Ectodermal cell (in vitro differentiated cells): ENCODE data around the gene SMAD9.

ENCODE experiments used
- H3K27ac ChIP-seq: 2 replicates; pipeline ENCODE4 v1.7.0; 2013; ENCODE audit warnings: mild to moderate bottlenecking, low read depth, low read length; ENCODE audit not compliant: insufficient read depth, poor library complexity, severe bottlenecking
- H3K27me3 ChIP-seq: 2 replicates; pipeline ENCODE4 v1.7.0; 2013; ENCODE audit warnings: mild to moderate bottlenecking, low read length; ENCODE audit not compliant: insufficient read depth, control insufficient read depth, poor library complexity, severe bottlenecking
- H3K36me3 ChIP-seq: one replicate; pipeline ENCODE4 v1.7.0; 2013; ENCODE audit warnings: low read length; ENCODE audit not compliant: control insufficient read depth, insufficient read depth
- H3K4me1 ChIP-seq: one replicate; pipeline ENCODE4 v1.7.0; 2013; ENCODE audit warnings: low read length; ENCODE audit not compliant: control insufficient read depth, insufficient read depth
- H3K4me3 ChIP-seq: 2 replicates; pipeline ENCODE4 v1.7.0; 2013; ENCODE audit warnings: low read depth, low read length, control low read depth; ENCODE audit not compliant: insufficient read depth
- H3K9me3 ChIP-seq: 2 replicates; pipeline ENCODE4 v1.7.0; 2013; ENCODE audit warnings: mild to moderate bottlenecking, low read length, moderate library complexity; ENCODE audit not compliant: control insufficient read depth
- WGBS, 2 experiments: methylation state at CpG; one replicate each; pipeline ENCODE4 v1.1.7; 2013; ENCODE audit warnings: missing lambda C conversion rate in 2 of 2; 5-methylcytosine and 5-hydroxymethylcytosine counted together

The SMAD9 gene

GRCh38 chr13:36804588-36804987 lies 115.5 kb downstream of the SMAD9 start:
- WGBS, 2 experiments = 97% methylated on average over 6 of the region's 6 CpGs
- H3K27me3 ChIP-seq = no peaks in the 10 kb centered on the region
- no peak overlapping the region for H3K27ac ChIP-seq

DNA sequence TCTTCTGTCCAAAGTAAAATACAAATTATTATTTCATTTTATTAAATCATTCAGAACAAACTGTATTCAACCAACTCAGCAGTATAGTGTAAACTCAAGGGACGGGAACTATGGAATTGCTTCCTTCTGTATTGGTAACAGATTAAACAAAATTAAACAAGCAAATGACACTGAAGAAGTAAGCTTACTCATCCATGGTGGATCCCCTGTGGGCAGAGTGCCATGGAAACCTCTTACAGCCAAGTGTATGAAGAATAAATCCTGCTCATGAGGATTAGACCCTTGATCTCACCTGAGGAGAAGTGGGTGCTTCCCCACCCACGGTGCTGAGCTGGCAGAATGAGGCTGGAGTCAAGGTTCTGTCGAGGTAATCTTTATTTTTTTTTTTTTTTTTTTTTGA lies 119.0 kb downstream of the SMAD9 start:
- Histone ChIP-seq H3K27ac (no peak overlapping the region), H3K27me3 (no peaks in the 10 kb centered on the region), H3K36me3 (no peaks in the 10 kb centered on the region), H3K9me3 (no peaks in the 10 kb centered on the region), H3K4me3 (no peak overlapping the region), H3K4me1 (no peaks in the 10 kb centered on the region)
- whole genome bisulfite sequencing, 2 experiments = 61 to 67% methylated on average over 3 of the region's 3 CpGs

More at GRCh38 chr13:36804588-36804987, 115.5 kb downstream of the SMAD9 start:
- H3K9me3 ChIP-seq = no peaks in the 10 kb centered on the region
- H3K4me1 ChIP-seq = no peaks in the 10 kb centered on the region
- no peaks in the 10 kb centered on the region for H3K36me3 ChIP-seq
- H3K4me3 ChIP-seq = no peak overlapping the region

DNA sequence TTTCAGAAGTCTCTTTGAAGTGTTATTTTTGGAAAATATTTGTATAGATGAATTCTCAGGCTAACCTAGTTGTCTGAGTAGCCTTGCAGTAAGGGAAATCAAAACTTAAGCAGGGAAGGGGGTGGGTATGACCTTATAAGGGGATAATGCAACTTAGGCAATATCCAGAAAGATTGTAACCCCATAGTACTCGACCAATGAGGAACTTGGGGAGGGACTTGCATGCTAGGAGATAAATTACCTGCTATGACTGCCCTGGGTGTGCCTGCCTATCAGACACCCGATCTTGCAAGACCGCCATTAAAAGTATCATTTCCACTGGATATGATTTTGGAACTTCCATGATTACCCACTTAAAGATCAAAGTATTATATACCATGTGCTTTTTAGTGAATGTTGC lies 124.0 kb downstream of the SMAD9 start:
- Histone ChIP-seq H3K36me3 (no peaks in the 10 kb centered on the region), H3K4me1 (no peaks in the 10 kb centered on the region), H3K4me3 (no peak overlapping the region), H3K27me3 (no peaks in the 10 kb centered on the region), H3K27ac (no peak overlapping the region), H3K9me3 (no peaks in the 10 kb centered on the region)
- WGBS, 2 experiments = 91 to 92% methylated on average over 3 of the region's 3 CpGs

DNA sequence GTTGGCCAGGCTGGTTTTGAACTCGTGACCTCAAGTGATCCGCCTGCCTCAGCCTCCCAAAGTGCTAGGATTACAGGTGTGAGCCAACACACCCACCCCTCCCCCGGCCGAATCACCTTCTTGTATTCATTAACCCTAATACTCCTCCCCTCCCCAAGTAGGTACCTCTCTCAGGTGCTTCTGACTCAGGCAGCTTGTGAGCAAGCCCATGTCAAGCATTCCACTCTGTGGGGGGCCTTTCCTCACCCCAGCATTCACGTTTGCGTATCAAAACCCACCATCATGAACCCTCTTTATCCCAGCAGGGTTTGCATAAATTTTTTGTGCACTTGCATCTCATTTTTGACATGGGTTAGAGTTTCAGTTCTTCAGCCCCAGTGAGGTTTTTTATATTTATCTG lies 124.6 kb downstream of the SMAD9 start:
- Histone ChIP-seq H3K27me3 (no peaks in the 10 kb centered on the region), H3K27ac (no peak overlapping the region), H3K9me3 (no peaks in the 10 kb centered on the region), H3K36me3 (no peaks in the 10 kb centered on the region), H3K4me1 (no peaks in the 10 kb centered on the region), H3K4me3 (no peak overlapping the region)
- WGBS, 2 experiments = 80 to 85% methylated on average over 6 of the region's 6 CpGs
